Epithelial cell of proximal tubule (primary cell): ENCODE measurements around the gene COL4A2. TPM values are rescaled to one million over a fixed set of nuclear protein-coding genes. Genes with fewer than 3 reads are reported as not detected.

ENCODE experiments used
- DNase-seq: peaks from one replicate; pipeline ENCODE4 v3.0.0-alpha.2; 2011; ENCODE audit warnings: low read depth
- H3K4me3 ChIP-seq: 2 replicates; pipeline ENCODE4 v1.5.1; 2011; ENCODE audit warnings: low read depth, mild to moderate bottlenecking, low read length
- CTCF ChIP-seq: conservative IDR thresholded peaks from 2 replicates; pipeline ENCODE4 v1.5.1; 2012; ENCODE audit warnings: low read depth, mild to moderate bottlenecking, low read length
- total RNA-seq: library from RNA; depleted of rRNA; stranded (reverse); fragments of >200 nt; gene quantifications from 2 replicates; pipeline ENCODE4 v1.2.3, GENCODE V29; 2015

The COL4A2 gene
- total RNA-seq, 1 donor from 2014 or later = 728 TPM

GRCh38 chr13:110509478-110509926 lies 202.4 kb downstream of the COL4A2 start:
- DNase-seq = no peak
- H3K4me3 ChIP-seq = no peak overlapping the region

DNA sequence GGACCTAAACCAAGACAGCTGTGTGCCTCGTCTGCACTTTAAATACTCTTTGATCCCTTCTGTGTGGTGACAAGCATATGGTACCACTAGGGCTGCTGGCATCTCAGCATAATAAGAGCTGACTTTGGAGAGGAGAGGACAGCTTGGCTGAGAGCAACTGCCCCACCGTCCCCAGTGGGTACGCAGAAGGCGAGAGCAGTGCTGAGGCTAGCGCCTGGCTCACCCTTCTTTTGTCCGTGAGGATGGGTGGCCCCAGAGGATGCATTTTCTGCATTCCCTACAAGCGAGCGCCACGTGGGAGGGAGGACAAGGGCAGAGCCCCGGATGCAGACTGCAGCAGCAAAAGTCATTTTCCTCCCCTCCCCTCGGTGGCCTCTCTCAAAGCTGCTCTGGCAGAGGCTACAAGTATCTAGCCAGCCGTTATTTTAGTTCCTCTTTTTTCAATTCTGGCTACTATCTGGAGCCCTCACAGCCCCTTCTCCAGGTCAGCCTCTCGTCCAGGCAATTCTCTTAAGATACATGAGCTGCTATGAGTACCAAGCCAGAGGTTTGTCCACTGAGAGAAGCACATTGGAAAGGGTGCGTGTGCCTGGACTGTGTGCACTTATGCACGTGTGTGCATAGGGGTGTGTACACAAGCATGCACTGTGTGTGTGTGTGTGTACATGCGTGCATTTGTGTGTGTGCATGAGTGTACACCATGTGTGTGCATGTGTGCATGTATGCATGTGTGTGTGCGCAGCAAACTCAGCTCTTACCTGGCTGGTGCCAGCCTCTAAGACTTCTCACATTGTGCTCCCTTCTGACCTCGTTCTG lies 203.1 kb downstream of the COL4A2 start:
- DNase-seq = no peak
- TF ChIP-seq CTCF = no peak
- no peak overlapping the region for H3K4me3 ChIP-seq

More at GRCh38 chr13:110509478-110509926, 202.4 kb downstream of the COL4A2 start:
- no peak for TF ChIP-seq CTCF

- H3K4me3 ChIP-seq = no peak overlapping the region
- no peak for TF ChIP-seq CTCF
- DNase-seq = no peak
These were observed 204.6 kb downstream of the COL4A2 start for GRCh38 chr13:110511509-110512181.

GRCh38 chr13:110512198-110512740 lies 205.2 kb downstream of the COL4A2 start:
- no peak for TF ChIP-seq CTCF
- no peak overlapping the region for H3K4me3 ChIP-seq
- DNase-seq = no peak

GRCh38 chr13:110516500-110516899 lies 209.4 kb downstream of the COL4A2 start:
- H3K4me3 ChIP-seq = no peak overlapping the region
- no peak for TF ChIP-seq CTCF
- DNase-seq = no peak

- no peak for TF ChIP-seq CTCF
- H3K4me3 ChIP-seq = no peak overlapping the region
- DNase-seq = no peak
These were observed 210.6 kb downstream of the COL4A2 start for GRCh38 chr13:110517505-110518225.
